Central memory CD4-positive, alpha-beta T cell (primary cell): ENCODE results near the gene DMKN.

ENCODE experiments used
- DNase-seq: peaks from one replicate; pipeline ENCODE4 v3.0.0; 2022
- total RNA-seq, 3 experiments: gene quantifications; one replicate each; lab custom pipeline; 2026; lab: John Stamatoyannopoulos, UW

The DMKN gene
- total RNA-seq, result 0.04 to 0.77 (median 0.11) reads per million in 3 experiments

GRCh38 chr19:35513628-35514281 is at the start of gene DMKN:
Gene DMKN (minus strand): TSS chr19:35513649. CDS start chr19:35513475, 174 bp downstream.
- DNase-seq, result no peak

GRCh38 chr19:35562776-35563175 is 49.3 kb upstream of the DMKN start:
- DNase-seq, result no peak

GRCh38 chr19:35562336-35562735 is 48.9 kb upstream of the DMKN start:
- no peak for DNase-seq

GRCh38 chr19:35561436-35561835 is 48.0 kb upstream of the DMKN start:
- DNase-seq, result no peak

GRCh38 chr19:35560677-35561076 is 47.2 kb upstream of the DMKN start:
- no peak for DNase-seq

GRCh38 chr19:35560271-35560670 is 46.8 kb upstream of the DMKN start:
- DNase-seq, result no peak

GRCh38 chr19:35559781-35560180 is 46.3 kb upstream of the DMKN start:
- no peak for DNase-seq

GRCh38 chr19:35559281-35559659 is 45.8 kb upstream of the DMKN start:
- DNase-seq, result no peak

- DNase-seq, result no peak
These were observed 45.2 kb upstream of the DMKN start for GRCh38 chr19:35558400-35559280.

GRCh38 chr19:35557539-35558399 is 44.3 kb upstream of the DMKN start:
- DNase-seq, result peak; percentile 13

- no peak for DNase-seq
These were observed 43.5 kb upstream of the DMKN start for GRCh38 chr19:35556846-35557538.

GRCh38 chr19:35556025-35556590 is 42.7 kb upstream of the DMKN start:
- DNase-seq, result no peak

GRCh38 chr19:35555301-35556005 is 42.0 kb upstream of the DMKN start:
- DNase-seq, result no peak

- DNase-seq, result no peak
These were observed 40.6 kb upstream of the DMKN start for GRCh38 chr19:35554076-35554475.

GRCh38 chr19:35553385-35554000 is 40.0 kb upstream of the DMKN start:
- DNase-seq, result no peak

- no peak for DNase-seq
These were observed 39.3 kb upstream of the DMKN start for GRCh38 chr19:35552534-35553384.

GRCh38 chr19:35551091-35551810 is 37.8 kb upstream of the DMKN start:
- DNase-seq, result no peak

GRCh38 chr19:35549879-35550523 is 36.6 kb upstream of the DMKN start:
- no peak for DNase-seq
